HepG2 (cell line): ENCODE results near the gene PRDM10. TPM values are rescaled to one million over a fixed set of nuclear protein-coding genes. Genes with fewer than 3 reads are reported as not detected.

ENCODE experiments used
- AKNA ChIP-seq: sonication (generic); formaldehyde crosslinking; IDR thresholded peaks from 2 replicates; pipeline ENCODE4 v1.4.0; 2020; ENCODE audit warnings: missing genetic modification reagents, borderline replicate concordance
- CEBPZ ChIP-seq: IDR thresholded peaks from 2 replicates; pipeline ENCODE4 v1.6.1; 2012; ENCODE audit warnings: low read length, improper control_type of control experiment
- DBP ChIP-seq: sonication (generic); formaldehyde crosslinking; IDR thresholded peaks from 2 replicates; pipeline ENCODE4 v1.4.0; 2020; ENCODE audit warnings: missing genetic modification reagents; ENCODE audit errors: not compliant biosample characterization
- E2F5 ChIP-seq: sonication (generic); formaldehyde crosslinking; conservative IDR thresholded peaks from 2 replicates; pipeline ENCODE4 v1.4.0; 2020; ENCODE audit warnings: missing genetic modification reagents
- EEA1 ChIP-seq: sonication (generic); formaldehyde crosslinking; IDR thresholded peaks from 2 replicates; pipeline ENCODE4 v1.5.1; 2020; ENCODE audit warnings: mild to moderate bottlenecking, missing genetic modification reagents, borderline replicate concordance
- GABPB1 ChIP-seq: IDR thresholded peaks from 2 replicates; pipeline ENCODE4 v1.6.1; 2016; ENCODE audit warnings: mild to moderate bottlenecking, missing genetic modification reagents, moderate library complexity, missing compliant biosample characterization
- HMG20B ChIP-seq: conservative IDR thresholded peaks from 2 replicates; pipeline ENCODE4 v1.6.1; 2016; ENCODE audit warnings: missing genetic modification reagents, missing compliant biosample characterization
- MAFK ChIP-seq, 2 experiments: IDR thresholded peaks in 1 of 2; conservative IDR thresholded peaks in 1 of 2; 2 replicates each; pipeline ENCODE4 v1.6.1; 2011; ENCODE audit warnings: improper control_type of control experiment in 2 of 2, low read length in 2 of 2
- NONO ChIP-seq, 2 experiments: fragments of 450-650 bp in 1 of 2; sonication (generic) in 1 of 2; formaldehyde crosslinking in 1 of 2; IDR thresholded peaks in 1 of 2; conservative IDR thresholded peaks in 1 of 2; 2 replicates each; pipeline versions ENCODE4 v1.6.1 to v1.8.0; 2017 to 2022; ENCODE audit warnings: mild to moderate bottlenecking in 1 of 2, missing genetic modification reagents in 1 of 2, moderate library complexity in 1 of 2
- RARG ChIP-seq: sonication (generic); formaldehyde crosslinking; IDR thresholded peaks from 2 replicates; pipeline ENCODE4 v1.4.0; 2020; ENCODE audit warnings: low read depth, mild to moderate bottlenecking, missing genetic modification reagents
- RBM39 ChIP-seq: fragments of 200-400 bp; formaldehyde crosslinking; IDR thresholded peaks from one replicate; pipeline ENCODE4 v1.6.1; 2018; ENCODE audit warnings: antibody characterized with exemption, mild to moderate bottlenecking, low read depth, low read length; ENCODE audit not compliant: poor library complexity, severe bottlenecking
- RFXAP ChIP-seq: sonication (generic); formaldehyde crosslinking; IDR thresholded peaks from 2 replicates; pipeline ENCODE4 v1.4.0; 2020; ENCODE audit warnings: missing genetic modification reagents, borderline replicate concordance
- SALL2 ChIP-seq: sonication (generic); formaldehyde crosslinking; IDR thresholded peaks from 2 replicates; pipeline ENCODE4 v1.8.1; 2023; ENCODE audit warnings: mild to moderate bottlenecking, missing genetic modification reagents, inconsistent platforms
- SIX1 ChIP-seq: sonication (generic); formaldehyde crosslinking; IDR thresholded peaks from 2 replicates; pipeline ENCODE4 v1.4.0; 2020; ENCODE audit warnings: missing genetic modification reagents, borderline replicate concordance
- ZNF121 ChIP-seq: sonication (generic); formaldehyde crosslinking; IDR thresholded peaks from 2 replicates; pipeline ENCODE4 v1.5.0; 2020; ENCODE audit warnings: mild to moderate bottlenecking, missing genetic modification reagents
- ZNF235 ChIP-seq: sonication (generic); formaldehyde crosslinking; IDR thresholded peaks from 2 replicates; pipeline ENCODE4 v1.8.1; 2023; ENCODE audit warnings: mild to moderate bottlenecking, missing genetic modification reagents, borderline replicate concordance
- ZNF768 ChIP-seq: sonication (generic); formaldehyde crosslinking; IDR thresholded peaks from 2 replicates; pipeline ENCODE4 v1.4.0; 2020; ENCODE audit warnings: missing genetic modification reagents
- polyA plus RNA-seq, 8 experiments: library from polyadenylated mRNA; depleted of rRNA in 3 of 8; stranded (reverse) in 7 of 8; unstranded in 1 of 8; fragments of >200 nt; fragmentation: Illumina TruSeq in 4 of 8; extraction: Trizol in 4 of 8; gene quantifications; 2 replicates each; pipeline versions ENCODE4 v1.2.1 to v1.2.3, GENCODE V29; 2011 to 2016; ENCODE audit warnings: low read depth in 4 of 8, missing spikeins in 1 of 8, mixed read lengths in 1 of 8; ENCODE audit not compliant: insufficient read depth in 1 of 8
- total RNA-seq, 5 experiments: library from RNA; depleted of rRNA; stranded (reverse); fragments of >200 nt; fragmentation: Illumina TruSeq; extraction: Trizol; gene quantifications; 2 replicates each; pipeline ENCODE4 v1.2.3, GENCODE V29; 2016; ENCODE audit warnings: low read depth in 1 of 5

The PRDM10 gene
- total and polyA plus RNA-seq, 2 of the 13 experiments (the other 11 are each of a cell fraction or from before 2014, with no cell fraction given): 5.7 to 5.8 TPM

- TF ChIP-seq MAFK (conservative IDR thresholded peaks at IDR 0.05 in 1 of 2, IDR thresholded peaks at IDR 0.05 in 1 of 2; ENCODE audit: low read length in 2 of 2) (no peak), ZNF768 (CRISPR knock-in tag) (peak; percentile 25; the same call in 1 of the 2 replicates), SALL2 (no peak), RBM39 (no peak), ZNF121 (no peak), EEA1 (CRISPR knock-in tag) (no peak), GABPB1 (CRISPR knock-in tag) (no peak), E2F5 (CRISPR knock-in tag) (no peak), ZNF235 (CRISPR knock-in tag) (no peak), RFXAP (no peak), SIX1 (no peak), AKNA (no peak), RARG (CRISPR knock-in tag) (no peak), HMG20B (CRISPR knock-in tag) (no peak), CEBPZ (no peak), NONO (IDR thresholded peaks at IDR 0.05) (no peak), NONO (CRISPR knock-in tag; conservative IDR thresholded peaks at IDR 0.05) (0 out of 2 replicates have a peak, but pooled peaks have one; percentile 27), DBP (CRISPR knock-in tag) (no peak)
These were observed 28.8 kb downstream of the PRDM10 start (continued) for GRCh38 chr11:129973809-129974208.
